Subcutaneous abdominal adipose tissue (tissue), 5 donors: ENCODE results near the gene NGLY1.
A peak's percentile ranks its signal among the peaks of the same experiment; 100 is the strongest.

Source experiments
- H3K27ac ChIP-seq: one replicate; pipeline ENCODE4 v1.7.0; 2013; ENCODE audit warnings: low read depth, mild to moderate bottlenecking, inconsistent platforms, low read length, moderate library complexity
- H3K27me3 ChIP-seq, 5 donors: one replicate each; pipeline ENCODE4 v1.7.0; 2013; ENCODE audit warnings: low read length in 5 of 5, inconsistent platforms in 1 of 5; ENCODE audit not compliant: control insufficient read depth in 5 of 5, insufficient read depth in 4 of 5
- H3K36me3 ChIP-seq, 5 donors: one replicate each; pipeline ENCODE4 v1.7.0; 2013; ENCODE audit warnings: low read length in 5 of 5; ENCODE audit not compliant: control insufficient read depth in 5 of 5, insufficient read depth in 5 of 5
- H3K4me1 ChIP-seq, 5 donors: one replicate each; pipeline ENCODE4 v1.7.0; 2013; ENCODE audit warnings: low read length in 5 of 5, mild to moderate bottlenecking in 3 of 5, moderate library complexity in 1 of 5; ENCODE audit not compliant: control insufficient read depth in 5 of 5, insufficient read depth in 5 of 5
- H3K4me3 ChIP-seq, 5 donors: one replicate each; pipeline ENCODE4 v1.7.0; 2013; ENCODE audit warnings: low read length in 5 of 5, low read depth in 1 of 5
- H3K9ac ChIP-seq, 5 donors: one replicate each; pipeline ENCODE4 v1.7.0; 2013; ENCODE audit warnings: low read length in 5 of 5, mild to moderate bottlenecking in 4 of 5, moderate library complexity in 3 of 5
- H3K9me3 ChIP-seq, 5 donors: one replicate each; pipeline ENCODE4 v1.7.0; 2013; ENCODE audit warnings: low read length in 5 of 5; ENCODE audit not compliant: control insufficient read depth in 5 of 5
- donor health status: healthy.
- donor health status: healthy.
- donor health status: healthy.
- donor health status: healthy.
- donor health status: healthy.

Gene NGLY1

DNA sequence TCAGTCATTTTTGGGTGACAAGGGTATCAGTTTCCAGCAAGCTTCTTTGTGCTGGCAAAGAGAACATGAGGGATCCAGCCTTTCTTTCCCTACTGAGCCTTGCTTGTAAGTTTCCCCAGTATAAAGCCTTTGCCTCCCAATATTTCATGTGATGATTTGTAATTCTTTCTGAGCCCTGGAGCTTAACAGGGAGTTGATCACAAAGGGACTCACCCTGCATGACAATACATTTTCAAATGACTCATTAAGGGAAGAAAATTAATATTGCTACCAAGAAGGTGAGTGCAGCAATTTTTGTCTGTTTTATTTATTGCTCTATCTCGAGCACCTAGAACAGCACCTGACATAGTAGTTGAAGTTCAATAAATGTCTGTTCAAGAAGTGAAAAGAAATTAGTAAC is 34.4 kb upstream of the NGLY1 start:
- Histone ChIP-seq H3K4me3 (no peak overlapping the region), H3K4me1 (peaks cover 0 to 5% (median 0%) of the 10 kb centered on the region in 5 donors), H3K9ac (no peak overlapping the region), H3K27me3 (no peaks in the 10 kb centered on the region), H3K27ac (no peak overlapping the region), H3K36me3 (no peaks in the 10 kb centered on the region), H3K9me3 (peaks cover 0 to 9% (median 5%) of the 10 kb centered on the region in 5 donors)

DNA sequence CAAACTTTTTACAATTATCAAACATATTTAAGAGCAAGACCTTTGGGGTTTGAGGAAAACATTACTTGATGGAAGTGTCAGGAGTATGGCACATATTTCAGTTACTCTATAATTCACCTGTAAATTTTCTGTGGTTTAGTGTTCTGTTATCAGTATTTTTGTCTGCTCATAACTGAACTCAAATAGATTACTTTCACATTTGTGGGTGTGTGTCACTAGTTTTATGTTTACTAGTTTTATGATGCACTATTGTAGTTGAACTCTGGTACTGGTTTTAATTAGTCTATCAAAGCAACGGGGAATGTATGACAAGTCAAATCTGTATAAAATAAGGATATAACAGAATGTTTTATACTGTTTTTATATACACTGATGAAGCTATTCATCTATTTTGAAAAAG is 33.9 kb upstream of the NGLY1 start:
- peaks cover 0 to 5% (median 0%) of the 10 kb centered on the region in 5 donors for H3K4me1 ChIP-seq
- H3K9ac ChIP-seq, result no peak overlapping the region
- no peaks in the 10 kb centered on the region for H3K27me3 ChIP-seq
- peaks cover 0 to 9% (median 5%) of the 10 kb centered on the region in 5 donors for H3K9me3 ChIP-seq
- no peaks in the 10 kb centered on the region for H3K36me3 ChIP-seq
- no peak overlapping the region for H3K4me3 ChIP-seq
- H3K27ac ChIP-seq, result no peak overlapping the region

GRCh38 chr3:25812644-25813043 is 29.4 kb upstream of the NGLY1 start:
- no peaks in the 10 kb centered on the region for H3K27me3 ChIP-seq
- H3K9ac ChIP-seq, result no peak overlapping the region
- no peaks in the 10 kb centered on the region for H3K36me3 ChIP-seq
- H3K4me1 ChIP-seq, result no peaks in the 10 kb centered on the region
- H3K4me3 ChIP-seq, result no peak overlapping the region
- H3K27ac ChIP-seq, result no peak overlapping the region
- peaks cover 0 to 9% (median 5%) of the 10 kb centered on the region in 5 donors for H3K9me3 ChIP-seq

GRCh38 chr3:25804676-25805075 is 21.4 kb upstream of the NGLY1 start:
- Histone ChIP-seq H3K9ac (no peak overlapping the region), H3K27me3 (no peaks in the 10 kb centered on the region), H3K36me3 (no peaks in the 10 kb centered on the region), H3K4me1 (no peaks in the 10 kb centered on the region), H3K9me3 (no peaks in the 10 kb centered on the region), H3K27ac (no peak overlapping the region), H3K4me3 (no peak overlapping the region)

- H3K27ac ChIP-seq, result no peak overlapping the region
- no peaks in the 10 kb centered on the region for H3K9me3 ChIP-seq
- no peaks in the 10 kb centered on the region for H3K4me1 ChIP-seq
- H3K27me3 ChIP-seq, result no peaks in the 10 kb centered on the region
- H3K4me3 ChIP-seq, result no peak overlapping the region
- H3K36me3 ChIP-seq, result no peaks in the 10 kb centered on the region
- H3K9ac ChIP-seq, result no peak overlapping the region
These were observed 20.6 kb upstream of the NGLY1 start for GRCh38 chr3:25803833-25804232.

DNA sequence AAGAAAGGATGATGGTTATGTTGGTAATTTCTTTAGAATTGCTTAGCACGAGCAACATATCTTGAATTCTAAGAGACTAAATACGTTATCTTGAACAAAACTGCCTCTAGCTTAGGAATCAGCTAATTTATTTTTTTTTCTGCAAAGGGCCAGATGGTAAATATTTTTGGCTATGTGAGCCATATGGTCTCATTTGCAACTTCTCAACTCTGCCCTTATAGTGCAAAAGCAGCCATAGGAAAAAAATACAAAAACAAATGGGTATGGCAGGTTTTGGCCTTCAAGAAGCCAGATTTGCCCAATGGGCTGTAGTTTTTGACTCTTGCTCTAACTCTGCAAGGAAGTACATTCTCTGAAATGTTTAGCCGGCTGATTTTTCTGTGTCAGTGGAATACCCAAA is 18.5 kb upstream of the NGLY1 start:
- H3K27me3 ChIP-seq, result no peaks in the 10 kb centered on the region
- H3K36me3 ChIP-seq, result no peaks in the 10 kb centered on the region
- H3K4me1 ChIP-seq, result no peaks in the 10 kb centered on the region
- no peak overlapping the region for H3K4me3 ChIP-seq
- no peaks in the 10 kb centered on the region for H3K9me3 ChIP-seq
- no peak overlapping the region for H3K27ac ChIP-seq
- H3K9ac ChIP-seq, result no peak overlapping the region

DNA sequence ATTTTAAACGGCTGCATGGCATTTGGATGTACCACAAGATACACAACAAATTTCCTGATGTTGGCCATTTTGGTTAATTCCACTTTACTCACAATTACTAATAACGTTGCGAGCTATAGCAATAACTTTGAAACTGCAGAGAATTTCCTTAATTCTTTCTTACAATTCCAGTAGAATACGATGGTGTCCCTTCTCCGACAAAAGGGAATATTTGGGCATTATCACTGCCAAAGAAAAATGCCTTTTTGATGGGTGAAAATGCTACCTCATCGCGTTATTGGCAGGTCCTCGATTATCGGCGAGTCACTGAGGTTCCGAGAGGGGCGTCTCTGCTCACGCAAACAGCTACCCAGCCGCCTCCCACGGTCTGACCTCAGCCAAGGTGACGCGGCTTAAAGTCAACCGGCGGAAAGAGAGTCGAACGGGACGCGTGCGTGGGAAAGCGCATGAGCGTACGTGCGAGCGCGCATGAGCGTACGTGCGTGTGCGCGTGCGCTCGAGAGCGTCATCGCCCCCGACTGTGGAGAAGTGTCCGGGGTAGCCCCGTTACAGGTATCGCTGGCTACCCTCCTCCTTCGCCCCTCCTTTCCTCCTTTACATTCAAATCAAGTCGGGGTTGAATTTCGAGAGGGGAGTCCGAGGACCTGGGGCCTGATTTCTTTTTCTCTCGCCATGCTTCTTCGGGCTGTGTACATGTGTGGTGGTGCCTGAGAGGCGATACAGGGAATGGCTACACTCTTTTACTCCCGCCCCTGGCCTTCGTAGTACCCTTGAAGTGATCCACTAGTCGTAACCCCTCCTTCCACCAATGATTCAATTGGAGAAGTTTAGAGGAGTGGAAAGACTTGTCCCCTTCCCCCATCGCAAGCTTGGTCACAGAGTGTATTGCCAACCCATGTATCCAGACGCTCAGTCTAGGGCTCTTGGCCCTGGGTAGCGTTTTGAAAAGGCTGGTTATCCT is 6.6 kb upstream of the NGLY1 start, which contains the start of gene OXSM:
Gene OXSM, plus strand, starts transcription at position 495 of the 961 bp plus-strand sequence. CDS start 931 bp downstream, outside the sequence.
- H3K9ac ChIP-seq, result peak within 1 kb of the TSS; percentile 72 to 96 (median 84)
- H3K4me1 ChIP-seq, result peaks cover 7 to 20% (median 13%) of the 10 kb centered on the region in 5 donors
- H3K4me3 ChIP-seq, result peak within 1 kb of the TSS; percentile 74 to 97 (median 82)
- H3K27me3 ChIP-seq, result peaks cover 0 to 3% (median 0%) of the 10 kb centered on the region in 5 donors
- peaks cover 0 to 9% (median 5%) of the 10 kb centered on the region in 5 donors for H3K36me3 ChIP-seq
- peak within 1 kb of the TSS; percentile 94 for H3K27ac ChIP-seq
- H3K9me3 ChIP-seq, result no peaks in the 10 kb centered on the region

GRCh38 chr3:25789209-25789595 is 6.0 kb upstream of the NGLY1 start:
- Histone ChIP-seq H3K27me3 (peaks cover 0 to 3% (median 0%) of the 10 kb centered on the region in 5 donors), H3K9ac (peak overlapping the region; percentile 72 to 96 (median 84)), H3K4me1 (peaks cover 7 to 22% (median 13%) of the 10 kb centered on the region in 5 donors), H3K27ac (peak overlapping the region; percentile 94), H3K36me3 (peaks cover 0 to 7% (median 3%) of the 10 kb centered on the region in 5 donors), H3K4me3 (peak overlapping the region; percentile 74 to 97 (median 82)), H3K9me3 (no peaks in the 10 kb centered on the region)

DNA sequence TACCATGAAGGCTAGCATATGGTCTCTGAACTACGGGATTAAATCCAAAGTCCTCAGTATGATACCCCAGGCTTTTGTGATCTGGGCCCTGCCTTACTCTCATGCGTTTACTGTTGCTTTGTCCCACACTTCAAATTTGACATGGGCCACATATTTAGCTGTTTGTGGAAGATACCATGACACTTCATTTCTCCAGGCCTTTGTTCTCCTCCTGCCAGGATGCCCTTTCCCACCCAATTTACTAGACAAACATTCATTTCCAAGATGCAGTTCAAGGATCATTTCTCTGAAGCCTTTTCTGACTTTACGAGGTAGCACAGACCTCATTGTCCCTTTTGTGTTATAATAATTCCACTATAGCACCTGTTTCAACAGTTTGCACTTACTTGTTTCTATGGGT is 4.4 kb upstream of the NGLY1 start:
- Histone ChIP-seq H3K9ac (no peak overlapping the region), H3K9me3 (no peaks in the 10 kb centered on the region), H3K4me1 (peaks cover 7 to 29% (median 20%) of the 10 kb centered on the region in 5 donors), H3K36me3 (peaks cover 0 to 2% (median 0%) of the 10 kb centered on the region in 5 donors), H3K27ac (no peak overlapping the region), H3K27me3 (peaks cover 0 to 3% (median 0%) of the 10 kb centered on the region in 5 donors), H3K4me3 (no peak overlapping the region)

- peaks cover 0 to 3% (median 0%) of the 10 kb centered on the region in 5 donors for H3K27me3 ChIP-seq
- no peaks in the 10 kb centered on the region for H3K9me3 ChIP-seq
- H3K27ac ChIP-seq, result no peak overlapping the region
- peaks cover 9 to 39% (median 31%) of the 10 kb centered on the region in 5 donors for H3K4me1 ChIP-seq
- no peak overlapping the region for H3K9ac ChIP-seq
- peaks cover 0 to 2% (median 0%) of the 10 kb centered on the region in 5 donors for H3K36me3 ChIP-seq
- no peak overlapping the region for H3K4me3 ChIP-seq
These were observed 2.6 kb upstream of the NGLY1 start for GRCh38 chr3:25785826-25786225.
